M059J (cell line): ENCODE data around the gene FAM149A. TPM values are rescaled to one million over a fixed set of nuclear protein-coding genes. Genes with fewer than 3 reads are reported as not detected.

ENCODE experiments used
- DNase-seq: peaks from one replicate; pipeline ENCODE4 v3.0.0-alpha.2; 2012; ENCODE audit warnings: low read depth
- total RNA-seq: library from RNA; depleted of rRNA; stranded (reverse); fragments of >200 nt; shearing (Covaris generic); gene quantifications from 2 replicates; pipeline ENCODE4 v1.2.3, GENCODE V29; 2014

The FAM149A gene
- total RNA-seq, 1 experiment from 2014 or later, result not detected

DNA sequence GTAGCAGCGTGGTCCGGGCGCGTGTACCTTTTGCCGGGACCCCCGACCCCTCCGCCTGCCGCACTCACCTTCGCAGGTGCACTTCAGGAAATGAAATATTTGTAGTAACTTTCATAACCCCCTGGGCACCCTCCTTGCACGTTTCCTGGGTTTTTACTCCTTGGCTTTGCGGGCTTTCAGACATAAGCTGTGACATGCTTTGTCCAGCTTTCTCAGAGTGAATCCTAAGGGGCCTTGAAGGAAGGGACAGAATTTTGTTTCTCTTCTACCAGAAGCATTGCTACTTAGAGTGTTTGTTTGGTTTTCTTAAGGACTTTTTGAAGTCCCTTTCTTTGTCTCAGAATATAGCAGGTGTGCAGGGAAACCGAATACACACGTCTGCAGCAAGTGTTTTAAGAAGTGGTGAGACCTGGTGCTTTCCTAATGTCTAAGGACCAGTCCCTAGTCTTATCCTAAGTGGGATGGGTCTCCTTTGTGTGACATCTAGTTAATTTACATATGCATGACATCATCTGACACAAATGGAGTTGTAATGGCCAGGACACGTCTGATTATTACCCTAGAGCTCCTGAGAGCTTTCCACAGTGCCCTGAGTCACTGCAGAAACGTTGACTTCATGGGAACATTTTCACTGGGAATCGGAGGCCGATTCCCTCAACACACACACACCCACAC is 1.3 kb downstream of the FAM149A start:
- DNase-seq, result no peak

DNA sequence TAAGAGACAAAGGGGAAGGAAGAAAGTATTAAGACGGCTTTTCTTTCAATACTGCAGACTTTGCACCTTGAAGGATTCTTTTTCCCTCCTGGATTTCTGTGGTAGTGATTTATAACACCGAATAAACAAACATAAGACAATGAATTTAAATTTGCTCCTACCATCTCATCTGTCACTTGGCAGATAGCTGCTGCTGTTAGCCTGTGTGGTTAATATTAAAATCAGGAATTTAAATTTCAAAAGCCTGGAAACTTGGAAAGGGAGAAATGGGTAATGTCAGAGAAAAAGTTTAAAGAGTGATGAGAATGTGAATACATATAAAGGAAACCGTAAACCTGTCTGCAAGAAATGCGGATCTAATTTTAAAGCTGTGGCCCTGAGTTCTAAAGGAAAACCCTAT is 3.4 kb downstream of the FAM149A start:
- no peak for DNase-seq

DNA sequence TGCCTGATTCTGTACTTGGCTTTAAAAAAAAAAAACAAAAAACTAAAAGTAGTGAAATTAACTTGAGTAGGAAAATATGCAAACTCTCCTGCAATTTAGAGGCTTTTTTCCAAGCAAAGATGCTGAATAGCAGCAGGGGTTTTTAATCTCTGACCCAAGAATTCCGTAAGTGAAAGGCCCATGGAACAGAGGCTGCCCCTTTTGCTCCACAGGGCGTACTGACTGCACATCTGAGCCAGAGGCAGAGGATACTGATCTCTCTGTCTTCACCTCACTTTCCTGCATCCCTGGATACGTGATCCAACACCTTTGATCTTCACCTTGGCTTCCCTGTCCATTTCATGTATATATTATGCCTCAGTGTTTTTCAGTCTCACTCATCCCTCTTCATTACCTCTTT is 3.9 kb downstream of the FAM149A start:
- DNase-seq, result no peak

GRCh38 chr4:186109245-186109644 is 4.7 kb downstream of the FAM149A start:
- DNase-seq, result no peak

DNA sequence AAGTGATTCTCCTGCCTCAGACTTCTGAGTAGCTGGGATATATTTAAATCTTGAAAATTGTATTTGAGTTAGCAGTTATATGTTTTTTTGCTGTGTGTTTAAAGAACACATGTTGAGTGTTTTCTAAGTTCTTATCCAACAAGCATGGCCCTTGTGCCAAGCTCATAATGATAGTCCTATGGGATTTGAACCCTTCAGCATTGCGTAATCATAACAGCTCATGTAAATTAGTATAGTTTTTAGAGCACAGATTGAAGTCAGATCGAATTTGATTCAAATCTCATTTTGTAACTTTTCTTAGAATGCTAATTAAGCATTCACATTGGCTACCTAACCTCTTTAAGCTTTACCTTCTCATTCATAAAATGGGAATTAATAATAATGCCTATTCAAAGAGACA is 12.2 kb downstream of the FAM149A start:
- DNase-seq, result no peak

DNA sequence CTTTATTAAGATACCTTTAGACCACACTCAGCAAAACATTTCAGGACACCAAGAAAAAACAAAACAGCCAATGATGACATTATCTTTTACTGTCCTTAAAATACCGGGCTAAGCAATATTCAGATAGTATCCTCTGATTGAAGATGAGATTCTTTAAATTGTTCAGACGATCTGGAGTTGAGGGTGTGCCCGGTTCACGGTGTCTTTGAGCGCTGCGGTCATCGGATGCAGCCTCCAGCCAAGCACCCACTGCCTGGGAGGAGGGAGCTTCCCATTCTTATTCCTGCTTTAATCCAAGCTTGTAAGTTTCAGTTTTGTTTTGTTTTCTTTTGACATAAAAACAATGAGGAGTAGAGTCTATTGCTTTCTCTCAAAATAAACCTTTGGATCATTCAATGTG is 14.1 kb downstream of the FAM149A start:
- no peak for DNase-seq

- no peak for DNase-seq
These were observed 16.6 kb downstream of the FAM149A start for GRCh38 chr4:186121057-186121456.

- no peak for DNase-seq
These were observed 24.3 kb downstream of the FAM149A start for GRCh38 chr4:186128842-186129241.

- no peak for DNase-seq
These were observed 27.4 kb downstream of the FAM149A start for GRCh38 chr4:186131935-186132334.

GRCh38 chr4:186132577-186133242 is 28.2 kb downstream of the FAM149A start:
- peak; percentile 32 for DNase-seq

- no peak for DNase-seq
These were observed 29.8 kb downstream of the FAM149A start for GRCh38 chr4:186134257-186134656.

- no peak for DNase-seq
These were observed 30.4 kb downstream of the FAM149A start for GRCh38 chr4:186134861-186135260.

GRCh38 chr4:186137196-186137794 is 32.8 kb downstream of the FAM149A start:
- DNase-seq, result peak; percentile 6

DNA sequence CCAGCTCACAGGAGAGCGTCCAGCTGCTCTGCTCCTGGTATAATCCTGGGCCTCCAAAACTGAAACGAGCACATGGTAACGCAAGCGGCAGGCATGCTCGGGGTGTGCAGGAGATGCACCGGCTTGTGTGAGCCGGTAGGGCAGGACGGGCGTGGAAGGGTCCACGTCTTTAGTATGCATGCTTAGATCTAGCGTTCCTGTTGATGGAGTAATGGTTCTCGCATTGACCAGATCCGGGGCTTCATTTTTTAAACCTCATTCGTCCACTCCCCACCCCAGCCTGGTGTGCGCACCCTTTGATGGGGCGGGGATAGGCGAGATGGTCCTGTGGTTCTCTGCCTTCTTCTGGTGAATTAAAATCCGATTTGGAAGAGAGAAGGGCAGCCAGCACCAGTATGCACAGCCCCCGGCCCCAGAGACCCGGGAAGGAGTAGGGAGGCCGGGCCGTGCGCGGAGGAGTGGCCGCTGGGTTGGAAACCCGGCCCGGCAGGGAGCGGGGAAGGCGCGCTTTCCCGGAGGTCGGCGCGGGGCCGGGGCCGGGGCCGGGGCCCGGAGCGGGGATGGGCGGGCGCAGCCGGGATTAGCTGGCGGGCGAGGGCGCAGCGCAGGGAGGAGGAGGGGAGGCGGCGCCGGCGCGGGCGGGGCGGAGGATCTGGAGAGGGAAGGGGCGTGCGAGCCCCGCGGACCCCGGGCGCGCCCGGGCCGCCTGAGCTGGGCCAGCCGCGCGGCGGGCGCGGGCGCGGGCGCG is 39.9 kb downstream of the FAM149A start:
- DNase-seq, result no peak

GRCh38 chr4:186144946-186145569 is 40.6 kb downstream of the FAM149A start:
- DNase-seq, result peak; percentile 11

GRCh38 chr4:186146458-186146857 is 42.0 kb downstream of the FAM149A start:
- no peak for DNase-seq

DNA sequence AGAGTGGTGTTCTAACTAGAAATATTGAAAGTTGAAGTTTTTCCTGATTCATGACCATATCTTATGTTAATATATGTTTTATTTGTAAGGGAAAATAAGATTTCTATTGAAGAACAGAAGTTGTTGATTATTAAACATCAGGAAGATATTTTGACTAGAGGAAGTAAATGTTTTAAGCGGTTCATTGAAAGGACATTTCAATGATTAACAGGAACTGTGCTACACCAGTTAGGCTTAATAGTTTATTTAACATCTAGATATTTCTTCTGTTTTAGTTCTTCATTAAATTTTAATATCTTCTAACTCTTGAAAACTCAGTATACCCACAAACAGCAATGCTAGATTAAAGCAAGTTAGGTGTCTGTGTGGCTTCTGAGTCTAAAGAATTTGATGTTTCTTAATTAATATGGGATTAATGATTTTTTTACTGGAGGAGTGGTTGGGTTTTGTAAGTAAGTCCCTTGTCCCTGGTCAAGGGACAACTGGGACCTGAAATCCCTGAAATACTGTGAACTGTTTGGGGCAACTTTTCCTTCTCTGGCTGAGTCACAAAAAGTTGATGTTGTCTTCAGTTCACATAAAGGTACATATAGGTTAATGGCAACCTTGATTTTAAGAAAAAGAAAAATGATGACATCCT is 44.0 kb downstream of the FAM149A start:
- no peak for DNase-seq

GRCh38 chr4:186149872-186150271 is 45.4 kb downstream of the FAM149A start:
- peak; percentile 38 for DNase-seq

DNA sequence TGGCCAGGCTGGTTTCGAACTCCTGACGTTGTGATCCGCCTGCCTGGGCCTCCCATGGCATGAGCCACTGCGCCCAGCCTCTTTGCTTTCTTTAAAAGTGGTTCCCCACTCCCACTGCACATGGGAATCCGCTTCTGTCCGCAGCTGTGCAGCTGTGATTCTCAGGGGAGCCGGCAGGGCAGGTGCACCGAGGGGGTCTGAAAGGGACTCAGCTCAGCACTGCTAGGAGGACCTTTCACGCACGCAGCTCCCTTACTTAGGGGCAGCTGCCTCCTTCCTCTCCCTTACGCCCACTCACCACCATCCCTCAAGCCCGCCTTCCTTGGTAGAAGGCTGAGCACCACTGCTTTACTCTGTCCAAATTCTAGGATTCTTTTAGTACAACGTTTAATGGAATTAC is 46.4 kb downstream of the FAM149A start:
- DNase-seq, result no peak

GRCh38 chr4:186151499-186151898 is 47.0 kb downstream of the FAM149A start:
- DNase-seq, result no peak

- no peak for DNase-seq
These were observed 53.7 kb downstream of the FAM149A start for GRCh38 chr4:186158021-186158813.
